Hematopoietic multipotent progenitor cell treated with erythropoietin and hydrocortisone succinate and interleukin-3 and kit ligand, for 15 days (in vitro differentiated cells): ENCODE measurements around the gene KIF25.
"Not testable (repeated sequence)": the region's sequence is repeated elsewhere in the genome, so short reads cannot be mapped to it uniquely, and the experiment has no call there.

ENCODE experiments used
- DNase-seq: peaks from one replicate; pipeline ENCODE4 v3.0.0-alpha.2; 2015; ENCODE audit warnings: low spot score

KIF25 gene

DNA sequence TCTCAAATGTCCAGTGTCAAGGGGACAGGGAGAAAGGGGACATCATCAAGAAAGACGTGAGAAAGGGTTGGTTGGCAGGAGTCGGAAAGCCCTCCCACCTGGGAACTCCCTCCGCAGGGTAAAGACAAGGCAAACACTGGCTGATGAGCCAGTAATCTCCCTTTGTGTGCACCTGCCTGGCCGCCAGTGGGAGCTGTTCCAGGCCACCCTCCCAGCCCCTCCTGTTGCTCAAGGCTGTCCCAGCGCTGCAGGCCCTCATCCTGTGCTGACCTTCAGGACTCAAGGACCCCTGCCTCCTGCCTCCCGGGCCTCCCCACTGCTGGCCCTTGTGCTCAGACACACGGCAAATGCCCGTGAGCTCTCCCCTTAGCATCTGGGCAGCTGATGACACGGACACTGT lies 74.1 kb downstream of the KIF25 start:
- no peak for DNase-seq

DNA sequence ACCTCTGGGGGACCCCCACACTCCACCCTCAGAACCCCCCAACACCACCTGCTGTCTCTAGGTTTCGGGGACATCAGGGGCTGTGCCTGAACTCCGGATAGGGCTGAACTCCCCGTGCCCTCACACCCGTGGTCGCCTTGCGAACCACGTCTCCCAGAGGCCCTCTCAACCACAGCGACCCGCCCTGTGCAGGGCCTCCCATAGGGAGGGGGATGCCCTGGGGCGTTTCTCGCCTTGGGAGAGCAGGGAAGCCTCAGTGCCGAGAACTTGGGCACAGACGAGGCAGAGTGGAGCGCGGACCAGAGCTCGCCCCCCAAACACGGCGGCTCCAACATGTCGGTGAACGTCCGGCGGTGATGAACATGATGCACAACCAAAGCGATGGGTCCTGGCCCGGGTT lies 74.8 kb downstream of the KIF25 start:
- DNase-seq, result no peak

DNA sequence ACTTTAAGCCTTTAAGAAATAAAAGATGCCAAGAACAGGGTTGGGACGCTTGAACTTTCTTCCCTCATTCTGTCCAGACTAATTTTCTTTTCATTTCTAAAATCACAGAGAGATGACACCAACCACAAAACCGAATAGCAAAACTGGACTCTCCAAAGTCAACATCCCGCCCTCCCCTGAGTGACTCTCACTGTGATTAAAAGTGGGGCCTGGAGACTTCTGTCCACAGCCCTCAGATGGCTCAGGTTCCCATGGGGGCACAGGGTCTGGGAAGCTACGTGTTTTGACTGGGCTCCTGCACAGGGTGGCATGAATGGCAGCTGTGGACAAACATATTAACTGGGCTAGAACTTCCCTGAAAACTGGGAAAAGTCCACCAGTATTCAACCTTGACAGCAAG lies 75.3 kb downstream of the KIF25 start:
- DNase-seq, result no peak

DNA sequence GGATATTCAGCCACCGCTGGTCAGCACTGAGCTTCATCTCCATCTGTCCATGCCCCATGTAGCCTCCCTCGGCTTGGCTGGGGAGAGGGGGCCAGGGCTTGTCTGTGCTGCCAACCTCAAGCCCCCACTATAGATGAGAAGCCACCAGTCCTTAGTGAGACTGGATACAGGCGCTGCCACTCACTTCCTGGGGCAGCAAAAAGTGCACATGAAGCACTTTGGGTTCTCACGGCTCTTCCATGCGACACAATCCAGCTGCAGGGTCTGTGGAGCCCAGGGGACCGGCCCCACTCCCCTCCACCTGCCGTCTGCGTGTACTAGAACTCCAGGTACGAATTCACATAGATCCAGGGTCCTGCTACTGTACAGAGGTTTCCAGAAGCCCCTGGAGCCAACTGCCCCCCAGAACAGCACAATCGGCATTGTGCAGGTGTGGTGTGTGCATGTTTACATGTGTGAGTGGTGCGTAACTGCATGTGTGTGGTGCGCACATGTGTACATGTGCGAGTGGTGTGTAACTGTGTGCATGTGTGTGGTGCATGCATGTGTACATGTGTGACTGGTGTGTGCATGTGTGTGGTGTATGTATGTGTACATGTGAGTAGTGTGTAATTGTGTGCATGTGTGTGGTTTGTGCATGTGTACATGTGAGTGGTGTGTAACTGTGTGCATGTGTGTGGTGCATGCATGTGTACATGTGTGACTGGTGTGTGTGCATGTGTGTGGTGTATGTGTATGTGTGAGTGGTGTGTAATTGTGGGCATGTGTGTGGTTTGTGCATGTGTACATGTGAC lies 76.7 kb downstream of the KIF25 start:
- no peak for DNase-seq

DNA sequence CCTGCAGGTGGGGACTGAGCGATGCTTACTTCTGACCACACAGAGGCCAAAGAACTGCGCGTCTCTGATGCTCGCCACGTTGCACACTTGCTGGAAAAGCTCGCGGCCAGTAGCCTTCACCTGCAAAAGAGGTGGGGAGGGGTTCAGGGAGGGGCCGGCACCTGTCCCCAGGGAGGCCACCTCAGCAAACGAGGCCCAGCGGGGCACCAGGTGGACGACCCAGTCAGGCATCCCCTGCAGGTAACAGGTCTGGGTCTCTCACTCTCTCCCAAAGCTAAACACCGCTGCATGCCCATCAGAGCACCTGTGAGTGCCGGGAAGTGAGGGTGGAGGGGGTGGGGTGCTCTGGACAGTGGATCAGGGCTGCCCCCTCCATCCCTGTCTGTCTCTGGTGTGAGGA lies 77.7 kb downstream of the KIF25 start:
- DNase-seq, result no peak

DNA sequence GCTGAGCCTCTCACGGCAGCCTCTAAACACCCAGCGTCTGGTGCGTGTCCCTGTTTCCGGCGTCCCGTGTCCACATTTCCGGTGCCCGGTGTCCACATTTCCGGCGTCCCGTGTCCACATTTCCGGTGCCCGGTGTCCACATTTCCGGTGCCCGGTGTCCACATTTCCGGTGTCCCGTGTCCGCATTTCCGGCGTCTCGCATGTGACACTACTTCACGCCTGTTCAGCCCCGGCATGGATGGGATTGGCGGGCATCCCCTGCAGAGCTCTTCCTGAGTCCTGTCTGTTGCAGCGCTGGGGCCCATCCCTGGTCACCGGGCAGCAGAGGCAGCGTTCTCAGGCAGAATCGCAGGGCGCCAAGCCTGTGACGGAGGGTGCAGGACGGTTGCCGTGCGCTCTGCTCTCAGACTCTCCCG lies 78.3 kb downstream of the KIF25 start:
- DNase-seq, result no peak

DNA sequence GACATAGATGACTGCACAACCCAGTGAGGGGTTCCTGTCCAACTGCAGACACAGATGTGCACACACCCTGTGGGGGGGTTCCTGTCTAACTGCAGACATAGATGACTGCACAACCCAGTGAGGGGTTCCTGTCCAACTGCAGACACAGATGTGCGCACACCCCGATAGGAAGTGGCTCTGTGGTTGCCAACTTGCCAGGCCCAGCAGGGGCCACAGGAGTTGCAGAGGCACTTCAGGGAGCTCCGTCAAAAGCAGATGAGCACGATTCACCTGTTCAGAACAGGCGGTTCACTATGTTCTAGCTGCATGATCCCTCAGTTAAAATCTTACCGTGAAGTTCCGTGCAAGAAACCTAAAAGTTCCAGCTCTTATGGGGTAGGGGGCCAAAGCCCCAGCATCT lies 79.9 kb downstream of the KIF25 start:
- DNase-seq, result not testable (repeated sequence)

DNA sequence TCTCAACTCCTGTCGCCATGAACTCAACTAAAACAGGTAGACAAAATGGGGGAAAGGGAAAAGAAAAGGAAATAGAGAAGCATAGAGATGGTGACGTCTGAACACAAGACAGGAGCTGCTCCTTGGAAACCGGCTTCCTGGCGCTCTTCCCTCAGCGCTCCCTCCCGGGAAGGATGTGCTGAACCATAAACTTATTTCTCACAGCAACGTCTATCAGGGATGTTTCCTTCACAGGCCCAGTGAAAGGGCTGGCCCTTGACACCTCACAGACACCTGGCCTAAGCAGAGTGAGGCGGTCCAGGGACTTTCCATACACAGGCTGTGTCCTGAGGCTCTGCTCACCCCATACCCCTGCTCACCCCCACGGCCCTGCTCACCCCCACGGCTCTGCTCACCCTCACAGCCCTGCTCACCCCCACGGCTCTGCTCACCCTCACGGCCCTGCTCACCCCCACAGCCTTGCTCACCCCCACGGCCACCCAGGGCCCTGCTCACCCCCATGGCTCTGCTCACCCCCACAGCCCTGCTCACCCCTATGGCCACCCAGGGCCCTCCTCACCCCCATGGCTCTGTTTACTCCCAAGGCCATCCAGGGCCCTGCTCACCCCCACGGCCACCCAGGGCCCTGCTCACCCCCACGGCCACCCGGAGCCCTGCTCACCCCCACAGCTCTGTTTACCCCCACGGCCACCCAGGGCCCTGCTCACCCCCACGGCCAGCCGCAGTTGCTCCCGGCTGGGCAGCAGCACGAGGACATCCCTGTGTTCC lies 80.9 kb downstream of the KIF25 start:
- no peak for DNase-seq

DNA sequence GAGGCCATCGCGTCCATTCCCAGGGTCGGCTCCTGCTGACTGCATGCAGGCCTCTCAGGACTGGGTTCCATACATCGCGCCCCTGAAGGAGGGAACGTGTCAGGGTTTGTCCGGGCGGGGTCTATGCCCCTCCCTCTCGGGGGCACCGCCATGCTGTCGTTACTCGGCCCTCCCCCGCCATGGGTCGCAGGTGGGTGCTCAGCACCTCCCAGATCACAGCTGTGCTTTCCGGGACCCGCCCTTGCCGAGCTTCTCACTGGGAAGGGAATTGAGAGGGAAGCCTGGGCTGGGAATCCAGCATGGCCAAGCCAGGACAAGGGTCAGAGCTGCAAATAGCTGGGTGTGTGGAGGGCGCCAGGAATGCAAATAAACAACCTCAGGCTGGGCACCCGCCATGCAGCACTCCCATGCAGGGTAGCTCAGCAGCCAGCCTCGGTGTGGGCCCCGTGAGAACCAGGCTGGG lies 81.5 kb downstream of the KIF25 start, which contains the start of gene FRMD1:
FRMD1 (minus strand) TSS at position 270 of the 463 bp plus-strand sequence; CDS start at position 152, 118 bp downstream.
- no peak for DNase-seq

DNA sequence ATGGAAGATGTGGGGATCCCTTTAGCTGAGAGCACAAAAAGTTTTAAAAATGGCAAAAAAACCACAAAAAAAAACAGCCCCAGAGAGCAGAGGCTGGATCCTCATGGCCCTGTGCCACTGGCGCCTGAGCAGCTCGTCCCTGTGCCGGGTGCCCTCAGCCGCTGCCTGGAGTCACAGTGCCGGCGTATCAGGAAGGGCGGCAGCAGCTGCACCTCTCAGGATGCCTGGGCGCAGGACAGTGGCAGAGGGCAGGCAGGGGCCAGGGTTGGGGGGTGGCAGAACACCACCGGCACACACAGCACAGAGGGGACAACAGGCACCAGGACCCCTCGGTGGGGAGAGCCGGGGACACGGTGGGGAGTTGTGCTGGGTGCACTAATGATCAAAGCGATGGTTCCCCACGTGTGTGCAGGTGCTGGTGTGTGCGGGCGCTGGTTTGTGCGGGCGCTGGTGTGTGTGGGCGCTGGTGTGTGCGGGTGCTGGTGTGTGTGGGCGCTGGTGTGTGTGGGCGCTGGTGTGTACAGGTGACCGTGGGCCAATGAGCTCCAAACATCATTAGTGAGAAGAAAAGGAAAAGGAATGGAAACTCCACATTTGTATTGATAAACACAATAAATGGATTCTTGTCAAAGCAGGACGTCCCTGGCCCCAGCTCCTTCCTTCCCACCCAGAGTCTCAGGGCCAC lies 83.1 kb downstream of the KIF25 start:
- no peak for DNase-seq

DNA sequence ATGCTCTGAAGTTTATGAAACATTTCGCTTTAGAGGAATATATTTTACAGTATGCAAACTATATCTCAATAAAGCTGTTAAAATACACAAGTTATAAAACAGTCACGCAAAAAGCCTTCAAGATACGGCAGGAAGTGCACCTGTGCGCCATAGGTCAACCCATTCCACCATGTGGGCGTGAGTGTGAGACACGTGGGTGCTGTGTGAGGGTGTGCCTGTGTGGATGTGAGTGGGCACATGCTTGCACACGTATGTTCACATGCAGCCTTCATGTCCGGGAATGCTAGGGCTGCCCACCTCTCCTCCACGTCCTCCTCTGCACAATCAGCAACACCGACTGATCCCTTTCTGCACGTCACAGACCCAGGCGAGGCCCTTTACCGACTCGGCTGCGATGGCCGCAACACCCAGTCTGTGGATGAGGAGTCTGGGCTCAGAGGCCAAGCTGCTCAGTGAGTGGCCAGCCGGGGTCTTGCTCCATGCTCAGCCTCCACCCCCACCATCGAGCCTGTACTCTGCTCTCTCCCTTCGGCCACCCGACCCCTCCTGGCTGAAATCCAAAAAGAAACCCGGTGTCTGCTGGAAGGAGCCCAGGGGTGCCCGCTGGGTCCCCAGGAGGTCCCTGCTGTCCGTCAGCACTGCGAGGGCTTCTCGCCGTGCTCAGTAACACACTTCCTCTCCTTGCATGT lies 84.5 kb downstream of the KIF25 start:
- DNase-seq, result no peak

DNA sequence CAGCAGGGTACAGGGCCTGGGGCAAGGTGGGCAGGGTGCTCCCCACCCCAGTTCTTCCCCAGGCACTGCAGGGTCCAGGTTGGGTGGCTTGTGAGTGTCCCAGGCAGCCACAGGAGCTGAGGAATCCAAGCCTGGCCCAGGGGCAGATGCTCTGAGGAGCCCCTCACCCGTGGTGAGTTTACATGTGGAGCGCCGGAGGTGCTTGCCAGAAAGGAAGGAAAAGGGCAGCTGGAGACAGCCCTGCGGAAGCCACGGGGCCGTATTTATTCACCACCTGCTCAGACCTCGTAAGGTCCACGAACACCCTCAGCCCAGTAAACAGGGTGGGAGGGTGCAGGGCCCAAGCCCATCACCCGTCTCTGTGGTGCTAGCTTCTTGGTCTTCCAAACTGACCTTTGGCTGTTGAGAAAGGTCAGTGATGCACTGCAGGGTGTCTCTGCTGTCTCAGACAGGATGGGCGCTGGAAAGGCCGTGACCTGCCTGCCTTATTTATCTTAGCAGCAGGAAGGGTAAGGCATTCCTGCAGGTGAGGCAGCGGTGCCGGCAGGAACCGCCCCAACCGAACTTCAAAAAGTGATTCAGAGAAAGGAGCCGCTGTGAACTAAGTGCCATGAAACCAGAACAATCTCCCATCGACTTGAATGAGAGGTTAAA lies 85.5 kb downstream of the KIF25 start:
- DNase-seq, result no peak

DNA sequence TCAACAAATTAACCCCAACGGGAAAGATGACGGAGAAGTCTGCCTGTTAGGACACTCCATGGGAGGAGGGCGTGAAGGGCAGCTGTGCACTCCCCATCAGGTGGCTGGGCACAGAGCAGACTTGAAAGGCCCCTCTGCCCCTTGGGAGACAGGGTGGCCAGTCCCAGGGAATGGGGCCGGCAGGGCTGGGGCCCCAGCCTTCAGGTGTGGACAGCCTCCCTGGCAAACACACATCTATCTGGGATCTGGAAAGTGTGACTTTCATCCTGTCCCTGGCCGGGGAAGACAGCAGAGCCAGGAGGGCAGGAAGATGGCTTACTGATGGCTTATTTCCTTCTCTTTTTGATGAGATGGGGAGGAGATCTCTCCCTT lies 86.0 kb downstream of the KIF25 start:
- DNase-seq, result no peak

DNA sequence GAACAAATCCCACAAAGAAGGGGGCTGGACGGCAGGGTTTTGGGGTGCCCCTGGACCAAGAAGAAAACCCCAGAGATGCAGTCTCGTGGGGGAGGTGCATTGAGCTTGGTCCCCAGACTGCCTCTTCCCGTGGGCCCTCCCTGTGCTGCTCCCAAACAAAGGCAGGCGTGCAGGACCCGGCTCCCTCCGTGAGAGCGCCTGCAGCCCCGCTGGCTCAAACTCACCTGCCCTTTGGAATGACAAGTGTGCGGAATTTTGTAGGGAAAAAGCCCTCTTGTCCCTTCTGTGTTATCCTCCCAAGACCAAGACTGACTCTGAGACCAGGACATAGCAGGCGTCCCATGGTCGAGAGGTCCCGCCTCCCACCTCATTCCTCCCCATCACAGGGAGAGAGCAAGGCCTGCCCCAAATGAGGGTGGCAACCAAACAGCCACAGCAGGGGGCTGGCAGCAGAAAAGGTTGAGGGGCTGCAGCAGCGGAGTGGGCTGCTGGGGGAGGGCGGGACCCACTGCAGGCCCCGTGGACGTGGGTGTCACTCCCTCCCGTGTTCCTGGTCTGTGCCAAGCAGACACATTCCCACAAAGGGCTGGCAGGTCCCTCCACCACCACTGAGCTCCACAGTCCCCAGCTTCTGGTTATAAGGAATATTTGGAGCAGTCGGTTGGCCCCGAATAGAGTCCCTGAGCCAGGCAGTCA lies 87.1 kb downstream of the KIF25 start:
- no peak for DNase-seq

DNA sequence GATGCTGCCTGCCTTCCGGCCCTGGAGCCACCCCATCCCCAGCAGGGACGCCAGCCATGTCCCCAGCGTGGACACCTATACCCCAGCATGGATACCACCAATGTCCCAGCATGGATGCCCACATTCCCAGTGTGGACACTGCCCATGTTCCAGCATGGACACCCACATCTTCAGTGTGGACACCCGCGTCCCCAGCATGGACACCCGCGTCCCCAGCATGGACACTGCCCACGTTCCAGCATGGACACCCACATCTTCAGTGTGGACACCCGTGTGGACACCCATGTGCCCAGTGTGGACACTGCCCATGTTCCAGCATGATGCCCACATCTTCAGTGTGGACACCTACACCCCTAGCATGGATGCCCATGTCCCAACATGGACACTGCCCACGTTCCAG lies 88.6 kb downstream of the KIF25 start:
- no peak for DNase-seq

DNA sequence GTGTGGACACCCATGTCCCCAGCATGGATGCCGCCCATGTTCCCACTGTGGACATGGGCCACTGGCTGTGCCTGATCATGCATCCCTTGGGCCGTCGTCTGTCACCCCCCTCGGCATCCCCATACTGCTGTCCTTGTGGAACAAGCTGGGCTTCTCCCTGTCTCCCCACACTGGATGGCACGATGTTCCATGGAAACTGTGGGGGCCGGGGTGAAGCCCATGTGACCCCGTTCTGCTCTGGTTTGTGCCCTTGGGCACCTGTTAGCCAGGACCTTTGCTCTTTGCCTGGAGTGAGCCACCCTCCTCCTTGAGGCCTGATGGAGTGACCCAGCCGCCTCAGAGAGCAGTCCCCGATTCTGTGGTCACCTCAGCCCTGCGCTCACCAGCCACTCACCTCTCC lies 89.1 kb downstream of the KIF25 start:
- DNase-seq, result no peak

DNA sequence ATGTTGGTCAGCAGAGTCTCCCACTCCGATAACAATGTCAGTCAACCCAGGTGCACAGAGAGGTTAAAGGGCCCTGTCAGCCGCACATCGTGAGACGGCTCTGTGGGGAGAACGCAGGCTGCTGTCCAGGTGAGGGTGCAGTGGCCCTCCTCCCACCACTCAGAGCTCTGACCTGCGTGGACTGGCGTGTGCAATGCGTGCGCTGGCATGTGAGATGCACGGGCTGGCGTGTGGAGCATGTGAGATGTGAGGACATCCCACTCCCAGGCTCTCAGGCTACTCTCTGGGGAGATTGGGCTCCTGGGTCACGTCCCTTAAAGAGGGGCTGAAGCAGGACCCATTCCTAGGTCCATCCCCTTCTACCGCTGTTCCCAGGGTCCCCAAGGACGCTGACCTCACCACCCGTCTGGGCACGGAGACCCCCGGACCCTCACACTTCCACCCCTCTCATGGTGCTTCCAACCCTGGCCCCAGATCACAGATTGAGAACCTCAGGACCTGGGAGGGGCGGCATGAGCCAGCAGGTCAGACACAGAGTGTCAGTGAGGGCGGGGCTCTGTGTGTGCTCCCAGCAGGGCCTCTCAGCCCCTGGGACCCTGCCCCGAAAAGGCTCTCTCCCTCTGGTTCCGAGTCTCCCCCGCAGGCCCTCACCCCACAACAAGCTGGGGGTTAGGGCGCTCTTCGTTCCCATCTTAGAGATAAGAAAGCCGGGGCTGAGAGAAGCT lies 90.1 kb downstream of the KIF25 start:
- DNase-seq, result no peak

DNA sequence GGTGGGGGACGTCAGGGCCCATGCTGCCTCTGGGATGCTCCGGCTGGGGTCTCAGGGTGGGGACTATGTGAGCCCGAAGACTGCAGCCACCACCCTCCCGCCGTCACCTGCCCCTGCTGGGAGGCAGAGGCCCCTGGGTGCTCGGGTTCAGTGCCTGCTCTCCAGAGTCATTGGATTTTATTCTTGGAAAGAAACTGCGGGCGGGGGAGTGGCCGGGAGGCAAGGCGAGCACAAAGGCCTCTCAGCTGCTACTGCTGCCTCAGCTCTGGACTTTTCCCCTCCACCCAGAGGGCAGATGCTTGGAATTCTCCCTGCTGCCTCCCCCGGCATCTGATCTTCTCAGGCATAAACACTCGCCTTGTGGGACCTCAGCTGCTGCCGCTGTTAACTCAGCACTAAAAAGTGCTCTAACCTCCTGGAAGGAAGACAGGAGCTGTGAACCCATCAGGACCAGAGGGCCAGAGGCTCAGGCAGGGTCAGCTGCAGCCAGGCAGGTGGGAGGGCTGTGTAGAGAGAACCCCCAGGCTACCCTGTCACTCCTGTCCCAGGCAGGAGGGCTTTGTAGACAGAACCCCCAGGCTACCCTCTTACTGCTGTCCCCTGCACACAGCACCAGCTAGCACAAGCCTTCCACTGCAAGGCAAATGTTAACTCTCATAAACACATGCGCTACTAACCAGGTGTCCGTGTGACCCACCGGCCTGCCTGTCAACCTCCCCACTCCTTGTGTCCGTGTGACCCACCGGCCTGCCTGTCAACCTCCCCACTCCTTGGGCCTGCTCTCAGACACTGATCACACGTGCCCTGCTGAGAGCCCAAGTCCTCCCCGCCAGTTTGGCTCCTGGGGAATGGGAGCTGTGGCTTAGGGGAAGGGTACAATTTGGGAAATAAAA lies 90.9 kb downstream of the KIF25 start:
- no peak for DNase-seq
